Spleen (tissue), 7 donors: Measurements from ENCODE around the gene DRD4.

Experiments
- POLR2A ChIP-seq, 3 donors: fragments of 450-650 bp; IDR thresholded peaks; one replicate each; pipeline ENCODE4 v1.5.1; 2017; ENCODE audit warnings: antibody characterized with exemption in 3 of 3, mild to moderate bottlenecking in 1 of 3
- POLR2AphosphoS5 ChIP-seq, 3 donors: sonication (generic); formaldehyde crosslinking; IDR thresholded peaks; one replicate each; pipeline ENCODE4 v1.5.1; 2017; ENCODE audit warnings: antibody characterized with exemption in 3 of 3
- TF ChIP-seq, protein P1 (sequence below), 11 experiments: fragments of 200-600 bp in 7 of 11; fragments of 450-650 bp in 4 of 11; sonication (generic) in 4 of 11; IDR thresholded peaks in 8 of 11; conservative IDR thresholded peaks in 3 of 11; 1 replicate in 7 of 11; 2 replicates in 4 of 11; pipeline versions ENCODE4 v1.4.0 to v1.8.0; 2016 to 2021; ENCODE audit warnings: antibody characterized with exemption in 11 of 11, inconsistent platforms in 4 of 11, mild to moderate bottlenecking in 1 of 11
- donor health status: DM: no; HTN: no; CAD: no; lungs with moderate emphysema.
- donor health status: DM: no; HTN: no; CAD: no.
- donor health status: DM: no; HTN: no; CAD: no.

DNA sequence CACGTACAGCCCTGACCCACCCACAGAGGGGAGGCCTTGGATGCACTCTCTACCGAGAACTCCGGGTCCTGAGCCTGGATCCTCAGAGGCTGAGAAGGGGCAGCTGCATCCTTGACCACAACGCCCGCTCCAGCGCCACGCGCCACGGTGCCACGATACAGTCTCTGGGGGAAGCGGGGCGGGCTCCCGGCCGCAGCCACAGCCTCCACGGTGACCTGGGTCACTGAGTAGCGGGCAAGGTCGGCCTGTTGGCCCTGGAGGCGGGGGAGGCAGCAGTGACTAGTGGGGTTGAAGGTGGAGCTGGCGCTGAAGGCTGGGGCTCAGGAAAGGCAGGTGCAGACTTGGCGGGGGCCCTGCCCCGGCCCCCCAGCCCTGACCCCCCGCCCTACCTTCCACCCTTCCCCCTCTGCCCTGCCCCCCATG lies 17.4 kb upstream of the DRD4 start:
- TF ChIP-seq, protein P1, sequence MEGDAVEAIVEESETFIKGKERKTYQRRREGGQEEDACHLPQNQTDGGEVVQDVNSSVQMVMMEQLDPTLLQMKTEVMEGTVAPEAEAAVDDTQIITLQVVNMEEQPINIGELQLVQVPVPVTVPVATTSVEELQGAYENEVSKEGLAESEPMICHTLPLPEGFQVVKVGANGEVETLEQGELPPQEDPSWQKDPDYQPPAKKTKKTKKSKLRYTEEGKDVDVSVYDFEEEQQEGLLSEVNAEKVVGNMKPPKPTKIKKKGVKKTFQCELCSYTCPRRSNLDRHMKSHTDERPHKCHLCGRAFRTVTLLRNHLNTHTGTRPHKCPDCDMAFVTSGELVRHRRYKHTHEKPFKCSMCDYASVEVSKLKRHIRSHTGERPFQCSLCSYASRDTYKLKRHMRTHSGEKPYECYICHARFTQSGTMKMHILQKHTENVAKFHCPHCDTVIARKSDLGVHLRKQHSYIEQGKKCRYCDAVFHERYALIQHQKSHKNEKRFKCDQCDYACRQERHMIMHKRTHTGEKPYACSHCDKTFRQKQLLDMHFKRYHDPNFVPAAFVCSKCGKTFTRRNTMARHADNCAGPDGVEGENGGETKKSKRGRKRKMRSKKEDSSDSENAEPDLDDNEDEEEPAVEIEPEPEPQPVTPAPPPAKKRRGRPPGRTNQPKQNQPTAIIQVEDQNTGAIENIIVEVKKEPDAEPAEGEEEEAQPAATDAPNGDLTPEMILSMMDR (IDR thresholded peaks at IDR 0.05 in 8 of 11, conservative IDR thresholded peaks at IDR 0.05 in 3 of 11), result no peak
- peak in 1 of 3 donors; percentile 38 for TF ChIP-seq POLR2AphosphoS5 (IDR thresholded peaks at IDR 0.05)
- TF ChIP-seq POLR2A (IDR thresholded peaks at IDR 0.05), result no peak
